ENCODE data around the gene MAGOH. TPM values are rescaled to one million over a fixed set of nuclear protein-coding genes. Genes with fewer than 3 reads are reported as not detected.

Gene MAGOH
- total RNA-seq, 2 experiments from 2014 or later: 65.3 to 65.9 TPM

DNA sequence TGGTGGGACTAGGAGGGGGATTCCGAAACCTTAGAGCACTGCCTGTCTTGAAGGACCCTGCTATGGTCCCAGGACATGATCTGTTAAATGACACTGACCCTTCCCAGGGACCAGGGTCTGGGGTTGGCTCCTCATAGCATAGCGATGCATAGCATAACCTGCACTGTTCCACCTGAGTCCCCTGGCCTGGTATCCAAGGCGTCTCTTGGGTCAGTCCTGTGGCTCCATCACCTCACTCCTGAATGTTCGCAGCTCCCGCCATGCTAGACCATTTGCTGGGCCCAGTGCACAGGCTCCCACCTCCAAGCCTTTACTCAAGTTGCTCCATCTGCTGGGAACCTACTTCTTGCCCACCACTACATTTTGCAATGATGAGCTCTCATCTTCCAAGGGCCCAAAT is 39.0 kb upstream of the MAGOH start:
- ChIA-PET CTCF (interaction anchor here (1.5 to 6.2 kb wide), 6 partner anchors 9 to 196 kb away, joined by 3 to 98 read pairs (median 10); no protein-coding TSS in a partner anchor), POLR2A (interaction anchor here (3.2 kb wide), 1 partner anchor 49 kb away, joined by 9 read pairs; no protein-coding TSS in a partner anchor)
- H3K4me3 Mint-ChIP-seq: no peak overlapping the region
- no peaks in the 10 kb centered on the region for H3K27me3 Mint-ChIP-seq
- DNase-seq: no peak
- no peaks in the 10 kb centered on the region for H3K4me1 Mint-ChIP-seq
- H3K27ac Mint-ChIP-seq: no peak overlapping the region
- peaks cover 39% of the 10 kb centered on the region for H3K36me3 Mint-ChIP-seq (ENCODE audit: low read depth)
- H3K9me3 Mint-ChIP-seq: no peaks in the 10 kb centered on the region

DNA sequence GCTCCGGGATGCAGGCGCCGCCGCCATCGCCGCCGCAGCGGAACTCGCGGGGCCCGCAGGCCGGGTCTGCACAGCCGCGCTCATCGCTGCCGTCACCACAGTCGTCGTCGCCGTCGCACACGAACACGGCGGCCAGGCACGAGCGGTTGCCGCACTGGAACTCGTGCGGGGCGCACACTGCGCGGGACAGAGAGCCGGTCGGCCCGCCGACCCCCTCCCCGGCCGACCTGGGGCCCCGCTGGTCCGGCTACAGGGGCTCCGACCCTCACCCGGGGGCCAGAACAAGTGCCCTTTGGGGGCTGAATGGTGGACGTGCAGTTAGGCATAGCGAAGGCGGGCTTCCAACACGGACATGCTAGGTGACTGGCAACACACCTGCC is 38.6 kb upstream of the MAGOH start:
- DNase-seq: no peak
- Mint-ChIP-seq H3K4me3 (no peak overlapping the region), H3K9me3 (no peaks in the 10 kb centered on the region), H3K4me1 (no peaks in the 10 kb centered on the region), H3K27ac (no peak overlapping the region), H3K27me3 (no peaks in the 10 kb centered on the region), H3K36me3 (ENCODE audit: low read depth) (peaks cover 39% of the 10 kb centered on the region)
- ChIA-PET POLR2A (interaction anchor here (3.2 kb wide), 1 partner anchor 50 kb away, joined by 9 read pairs; no protein-coding TSS in a partner anchor), CTCF (interaction anchor here (1.8 to 6.2 kb wide), 2 partner anchors 115 to 121 kb away, joined by 12 to 98 read pairs; no protein-coding TSS in a partner anchor)

DNA sequence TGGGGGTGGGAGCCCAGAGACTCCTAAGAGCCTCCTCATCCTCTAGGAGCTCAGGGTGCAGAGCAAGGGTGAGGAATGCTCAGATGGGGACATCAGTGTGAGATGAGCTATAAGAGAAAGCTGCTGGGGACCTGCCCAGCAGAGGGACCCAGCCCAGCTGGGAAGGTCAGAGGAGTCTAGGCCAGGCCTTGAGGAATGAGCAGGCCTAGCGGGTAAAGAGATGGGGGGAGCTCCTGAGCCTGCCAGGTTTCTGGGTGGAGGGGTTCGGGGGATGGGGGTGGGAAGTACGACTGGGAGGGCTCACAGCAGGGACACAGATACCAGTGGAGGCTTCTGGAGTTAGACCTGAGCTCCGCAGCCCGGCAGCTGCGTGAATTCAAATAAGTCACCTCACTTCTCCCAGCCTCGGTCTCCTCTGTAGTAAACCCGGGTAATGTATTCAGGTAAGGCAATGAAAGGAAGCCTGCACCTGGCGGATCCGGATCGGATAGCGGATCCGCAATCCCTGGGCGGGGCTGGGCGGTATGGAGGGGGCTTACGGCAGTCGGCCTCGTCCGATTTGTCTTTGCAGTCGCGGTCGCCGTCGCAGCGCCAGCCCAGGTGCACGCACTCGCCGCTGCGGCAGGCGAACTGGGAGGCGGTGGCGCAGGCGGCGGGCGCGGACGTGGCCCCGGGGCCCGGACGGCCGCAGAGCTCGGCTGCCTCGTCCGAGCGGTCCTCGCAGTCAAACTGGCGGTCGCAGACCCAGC is 38.0 kb upstream of the MAGOH start:
- Mint-ChIP-seq H3K27me3 (no peaks in the 10 kb centered on the region), H3K27ac (no peak overlapping the region), H3K4me1 (no peaks in the 10 kb centered on the region), H3K4me3 (no peak overlapping the region), H3K36me3 (ENCODE audit: low read depth) (peaks cover 38% of the 10 kb centered on the region), H3K9me3 (no peaks in the 10 kb centered on the region)
- POLR2A ChIA-PET: no interaction called here
- CTCF ChIA-PET: interaction anchor here (1.4 kb wide), 1 partner anchor 119 kb away, joined by 4 read pairs; no protein-coding TSS in a partner anchor
- no peak for DNase-seq

DNA sequence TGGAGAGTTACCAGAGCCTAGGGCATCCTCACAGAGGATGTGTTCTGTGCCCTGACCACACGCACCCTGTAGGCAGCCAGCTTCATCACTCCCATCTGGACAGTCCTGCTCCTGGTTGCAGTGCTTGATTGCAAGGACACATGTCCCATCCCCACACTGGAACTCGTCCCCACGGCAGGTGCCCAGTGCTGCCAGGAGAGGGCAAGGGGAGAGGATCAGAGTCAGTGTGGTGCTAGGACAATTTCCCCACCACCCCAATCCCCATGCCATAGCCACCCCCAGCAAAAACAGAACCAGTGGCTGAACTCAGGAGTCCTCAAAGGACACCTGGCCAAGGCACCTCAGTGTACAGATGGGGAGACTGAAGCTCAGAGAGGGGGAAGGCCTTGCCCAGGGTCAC is 37.2 kb upstream of the MAGOH start:
- ChIA-PET POLR2A (no interaction called here), CTCF (interaction anchor here (1.4 kb wide), 1 partner anchor 120 kb away, joined by 4 read pairs; no protein-coding TSS in a partner anchor)
- Mint-ChIP-seq H3K27ac (no peak overlapping the region), H3K4me1 (no peaks in the 10 kb centered on the region), H3K27me3 (no peaks in the 10 kb centered on the region), H3K36me3 (ENCODE audit: low read depth) (peaks cover 37% of the 10 kb centered on the region), H3K9me3 (no peaks in the 10 kb centered on the region), H3K4me3 (no peak overlapping the region)
- no peak for DNase-seq

DNA sequence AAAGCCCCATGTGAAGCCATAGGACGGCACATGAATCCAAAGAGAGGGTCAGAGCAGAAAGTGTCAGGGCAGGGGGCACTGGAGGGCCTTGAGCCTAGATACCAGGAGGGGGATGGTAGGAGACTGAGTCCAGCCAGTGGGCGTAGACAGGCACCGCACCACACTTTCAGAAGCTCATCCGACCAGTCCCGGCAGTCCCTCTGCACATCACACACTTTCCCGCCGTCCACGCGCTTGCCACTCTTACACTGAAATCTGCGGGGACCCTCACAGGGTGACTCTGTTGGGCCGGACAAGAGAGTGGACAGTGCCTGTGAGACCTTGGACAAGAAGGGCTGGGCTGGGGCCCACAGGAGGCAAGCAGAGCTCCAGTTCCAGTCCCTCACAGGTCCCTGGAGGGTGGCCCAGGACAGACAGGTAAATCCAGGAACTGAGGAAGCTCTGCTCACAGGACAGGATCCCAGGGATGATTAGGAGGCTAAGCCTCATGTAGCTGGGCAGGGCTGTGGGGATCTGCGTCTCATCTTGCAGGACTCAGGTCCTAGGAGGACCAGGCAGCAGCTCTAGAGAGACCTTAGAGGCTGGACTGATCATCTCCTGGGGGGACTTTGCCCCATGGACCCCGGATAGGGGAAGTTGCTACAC is 36.3 kb upstream of the MAGOH start:
- CTCF ChIA-PET: interaction anchor here (0.8 kb wide), 1 partner anchor 118 kb away, joined by 3 read pairs; no protein-coding TSS in a partner anchor
- Mint-ChIP-seq H3K4me1 (no peaks in the 10 kb centered on the region), H3K4me3 (no peak overlapping the region), H3K27me3 (no peaks in the 10 kb centered on the region), H3K27ac (no peak overlapping the region), H3K36me3 (ENCODE audit: low read depth) (peaks cover 44% of the 10 kb centered on the region), H3K9me3 (no peaks in the 10 kb centered on the region)
- POLR2A ChIA-PET: interaction anchor here (0.7 kb wide), 1 partner anchor 18 kb away, joined by 3 read pairs; no protein-coding TSS in a partner anchor
- DNase-seq: no peak

DNA sequence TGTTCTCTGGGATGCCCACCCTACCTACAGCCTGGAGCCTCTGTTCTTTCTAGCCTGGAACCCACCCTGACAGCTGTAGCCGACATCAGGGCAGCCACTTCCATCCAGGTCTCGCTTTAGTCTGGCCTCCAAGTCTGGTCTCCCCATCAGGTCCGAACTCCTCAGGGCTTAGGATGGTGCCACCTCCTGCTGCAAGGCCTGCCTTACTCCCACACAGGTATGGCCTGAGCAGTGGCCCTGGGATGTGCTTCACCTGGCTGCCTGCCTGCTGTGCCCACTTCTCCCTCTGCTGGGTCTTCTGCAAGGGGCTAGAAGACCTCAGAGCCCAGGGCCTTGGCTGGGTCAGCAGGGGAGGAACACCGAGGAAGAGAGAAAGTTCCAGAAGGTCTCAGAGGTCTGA is 35.7 kb upstream of the MAGOH start:
- Mint-ChIP-seq H3K4me1 (no peaks in the 10 kb centered on the region), H3K27me3 (no peaks in the 10 kb centered on the region), H3K27ac (no peak overlapping the region), H3K36me3 (ENCODE audit: low read depth) (peaks cover 46% of the 10 kb centered on the region), H3K4me3 (no peak overlapping the region), H3K9me3 (no peaks in the 10 kb centered on the region)
- DNase-seq: no peak
- POLR2A ChIA-PET: interaction anchor here (0.7 kb wide), 1 partner anchor 18 kb away, joined by 3 read pairs; no protein-coding TSS in a partner anchor
- CTCF ChIA-PET: interaction anchor here (0.8 kb wide), 1 partner anchor 119 kb away, joined by 3 read pairs; no protein-coding TSS in a partner anchor

DNA sequence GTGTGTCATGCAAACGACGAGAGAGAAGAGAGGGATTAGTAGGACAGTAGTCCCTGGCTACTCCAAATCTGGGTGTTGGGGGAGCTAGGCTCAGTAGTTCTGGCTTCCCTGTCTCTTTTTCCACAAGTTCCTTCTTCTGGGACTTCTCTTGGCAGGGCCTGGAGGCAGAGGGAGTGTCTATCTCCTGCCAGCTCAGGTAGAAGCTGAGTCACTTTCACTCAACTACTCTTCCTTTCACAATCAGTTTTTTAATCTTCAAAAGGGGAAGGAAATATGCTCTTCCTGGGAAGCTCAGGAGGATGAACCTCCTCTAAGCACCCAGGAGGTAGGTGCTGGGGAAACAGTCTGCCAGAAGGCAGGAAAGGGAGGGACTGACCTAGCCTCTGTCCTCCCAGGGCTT is 35.2 kb upstream of the MAGOH start:
- ChIA-PET POLR2A (no interaction called here), CTCF (no interaction called here)
- Mint-ChIP-seq H3K9me3 (no peaks in the 10 kb centered on the region), H3K4me3 (no peak overlapping the region), H3K27me3 (no peaks in the 10 kb centered on the region), H3K27ac (no peak overlapping the region), H3K36me3 (ENCODE audit: low read depth) (peaks cover 50% of the 10 kb centered on the region), H3K4me1 (no peaks in the 10 kb centered on the region)
- DNase-seq: no peak

DNA sequence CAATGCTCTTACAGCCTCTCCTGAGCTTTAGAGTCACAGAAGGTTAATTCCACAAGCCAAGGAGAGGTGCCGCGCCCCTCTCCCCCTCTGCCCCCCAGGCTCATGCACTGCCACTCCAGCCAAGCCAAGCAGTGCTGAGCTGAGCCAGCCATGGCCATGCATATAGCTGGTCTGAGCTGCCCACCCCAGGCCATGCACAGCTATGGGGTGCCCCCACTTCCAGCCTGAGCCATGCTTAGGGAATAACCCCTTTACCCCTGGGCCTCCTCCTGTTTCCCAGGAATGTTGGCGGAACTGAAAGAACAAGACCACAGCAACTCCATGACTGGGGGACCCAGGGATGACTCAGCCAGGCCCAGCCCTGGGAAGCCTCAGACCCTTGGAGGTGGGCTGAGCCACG is 34.0 kb upstream of the MAGOH start:
- Mint-ChIP-seq H3K4me1 (no peaks in the 10 kb centered on the region), H3K4me3 (no peak overlapping the region), H3K27me3 (no peaks in the 10 kb centered on the region), H3K9me3 (no peaks in the 10 kb centered on the region), H3K27ac (no peak overlapping the region), H3K36me3 (ENCODE audit: low read depth) (peaks cover 43% of the 10 kb centered on the region)
- ChIA-PET CTCF (no interaction called here), POLR2A (interaction anchor here (1.3 kb wide), 1 partner anchor 31 kb away, joined by 3 read pairs; no protein-coding TSS in a partner anchor)
- DNase-seq: no peak

DNA sequence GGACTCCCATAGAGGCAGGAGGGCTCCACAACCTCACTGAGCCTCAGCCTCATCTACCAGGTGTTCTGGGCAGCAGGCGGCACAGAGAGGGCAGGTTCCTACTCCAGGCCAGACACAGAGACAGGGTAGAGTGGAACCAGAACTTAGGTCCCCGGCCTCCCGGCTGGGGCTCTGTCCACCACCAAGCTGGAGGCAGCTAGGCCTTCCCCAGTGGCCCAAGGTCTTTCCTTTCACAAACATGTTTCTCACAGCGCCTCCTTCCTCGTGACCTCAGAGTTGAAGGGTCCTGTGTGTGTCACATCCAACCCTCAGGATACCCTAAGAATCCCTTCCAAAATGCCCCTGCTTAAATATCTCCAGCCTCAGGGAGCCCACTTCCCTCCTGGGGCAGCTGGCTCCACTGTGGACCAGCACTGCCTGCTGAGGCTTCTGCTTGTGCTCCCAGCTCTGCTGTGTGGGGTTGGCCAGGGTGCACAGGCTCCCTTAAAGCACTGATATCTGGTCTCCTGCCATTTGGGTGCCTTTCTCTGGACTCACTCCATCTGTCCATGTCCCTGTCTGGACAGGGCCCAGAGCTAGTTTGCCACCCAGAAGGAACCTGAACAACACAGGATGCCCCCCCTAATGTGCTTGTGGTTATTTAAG is 33.2 kb upstream of the MAGOH start:
- POLR2A ChIA-PET: interaction anchor here (1.3 kb wide), 1 partner anchor 32 kb away, joined by 3 read pairs; no protein-coding TSS in a partner anchor
- CTCF ChIA-PET: no interaction called here
- no peak overlapping the region for H3K4me3 Mint-ChIP-seq
- no peaks in the 10 kb centered on the region for H3K4me1 Mint-ChIP-seq
- H3K36me3 Mint-ChIP-seq (ENCODE audit: low read depth): peaks cover 45% of the 10 kb centered on the region
- no peaks in the 10 kb centered on the region for H3K9me3 Mint-ChIP-seq
- H3K27me3 Mint-ChIP-seq: no peaks in the 10 kb centered on the region
- H3K27ac Mint-ChIP-seq: no peak overlapping the region
- DNase-seq: no peak

DNA sequence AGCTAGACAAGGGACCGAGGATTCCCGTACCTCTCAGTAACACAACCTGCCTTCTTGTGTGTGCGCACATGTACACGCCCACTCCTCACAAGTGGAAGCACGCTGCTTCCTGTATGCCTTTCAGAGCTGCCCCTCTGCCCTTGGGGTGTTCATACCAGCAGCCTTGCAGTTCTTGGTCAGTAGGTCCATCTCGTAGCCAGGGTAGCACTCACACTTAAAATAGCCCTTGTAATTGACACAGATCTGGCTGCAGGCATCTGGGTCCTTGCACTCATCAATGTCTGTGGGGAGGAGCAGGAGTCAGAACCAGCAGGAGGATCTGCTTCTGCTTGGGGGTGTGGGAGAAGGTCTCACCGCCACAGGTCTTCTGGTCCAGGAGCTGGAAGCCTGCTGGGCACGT is 32.6 kb upstream of the MAGOH start:
- no peaks in the 10 kb centered on the region for H3K9me3 Mint-ChIP-seq
- no peak overlapping the region for H3K27ac Mint-ChIP-seq
- no peaks in the 10 kb centered on the region for H3K27me3 Mint-ChIP-seq
- ChIA-PET POLR2A (no interaction called here), CTCF (no interaction called here)
- no peak for DNase-seq
- no peak overlapping the region for H3K4me3 Mint-ChIP-seq
- no peaks in the 10 kb centered on the region for H3K4me1 Mint-ChIP-seq
- H3K36me3 Mint-ChIP-seq (ENCODE audit: low read depth): peaks cover 49% of the 10 kb centered on the region

DNA sequence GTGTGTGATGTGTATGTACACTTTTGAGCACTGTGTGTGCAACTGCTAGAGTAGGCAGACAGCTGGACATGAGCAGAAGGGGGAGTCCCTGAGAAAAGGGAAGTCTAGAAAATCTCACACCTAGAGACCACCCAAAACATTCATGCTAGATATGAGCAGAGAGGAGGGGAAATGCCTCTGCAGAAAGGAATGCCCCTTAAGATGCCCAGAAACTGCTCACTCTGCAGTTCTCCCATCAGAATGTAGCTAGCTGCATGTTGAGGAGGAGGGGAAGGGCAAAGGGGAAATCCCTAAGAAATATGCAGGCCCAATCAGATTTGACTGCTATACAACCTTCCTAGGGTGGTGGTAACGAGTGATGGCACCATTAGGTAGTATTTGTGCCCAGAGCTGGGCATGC is 31.8 kb upstream of the MAGOH start:
- H3K27ac Mint-ChIP-seq: no peak overlapping the region
- H3K36me3 Mint-ChIP-seq (ENCODE audit: low read depth): peaks cover 57% of the 10 kb centered on the region
- no peaks in the 10 kb centered on the region for H3K4me1 Mint-ChIP-seq
- H3K27me3 Mint-ChIP-seq: no peaks in the 10 kb centered on the region
- no peak overlapping the region for H3K4me3 Mint-ChIP-seq
- CTCF ChIA-PET: no interaction called here
- no peak for DNase-seq
- H3K9me3 Mint-ChIP-seq: no peaks in the 10 kb centered on the region
- POLR2A ChIA-PET: no interaction called here

DNA sequence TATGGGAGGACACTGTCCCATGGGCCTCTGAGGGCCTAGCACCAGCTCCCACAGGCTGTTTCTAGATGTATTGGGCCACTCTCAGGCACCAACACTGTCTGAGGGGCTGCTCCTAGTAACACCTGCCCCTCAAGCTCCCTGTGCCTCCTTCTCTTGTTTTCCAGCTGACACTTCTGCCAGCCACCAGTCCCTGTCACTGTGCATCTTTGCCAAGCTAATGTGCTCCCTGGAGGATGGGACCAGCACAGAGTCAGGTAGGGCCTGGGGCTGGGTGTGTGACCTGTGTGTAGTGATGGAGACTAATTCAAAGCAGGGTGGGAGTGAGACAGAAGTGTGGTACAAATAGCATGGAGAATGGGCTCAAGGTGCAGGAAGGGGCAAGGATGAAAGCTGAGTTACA is 29.4 kb upstream of the MAGOH start:
- Mint-ChIP-seq H3K27me3 (no peaks in the 10 kb centered on the region), H3K9me3 (no peaks in the 10 kb centered on the region), H3K4me3 (no peak overlapping the region), H3K4me1 (no peaks in the 10 kb centered on the region), H3K36me3 (ENCODE audit: low read depth) (peaks cover 67% of the 10 kb centered on the region), H3K27ac (no peak overlapping the region)
- DNase-seq: no peak
- POLR2A ChIA-PET: no interaction called here
- CTCF ChIA-PET: no interaction called here

DNA sequence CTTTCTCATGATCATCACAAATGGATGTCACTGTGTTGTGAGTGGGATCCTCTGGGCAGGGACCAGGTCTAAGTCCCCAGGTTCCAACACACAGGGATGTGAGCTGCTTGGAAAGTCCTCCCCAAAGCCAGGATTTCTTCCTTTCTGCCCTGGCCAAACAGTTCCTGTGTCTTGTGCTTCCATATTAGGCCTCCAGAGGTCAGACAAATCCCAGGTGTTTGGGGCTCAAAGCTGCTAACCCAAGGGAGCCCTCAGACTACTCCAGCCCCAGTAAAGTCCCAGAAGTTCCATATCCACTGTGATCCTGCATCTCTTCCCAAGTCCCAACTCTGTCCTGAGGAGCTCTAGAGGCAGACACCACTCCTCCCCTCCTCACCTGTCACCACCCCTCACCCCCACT is 27.7 kb upstream of the MAGOH start:
- H3K36me3 Mint-ChIP-seq (ENCODE audit: low read depth): peaks cover 72% of the 10 kb centered on the region
- no peak overlapping the region for H3K4me3 Mint-ChIP-seq
- H3K27me3 Mint-ChIP-seq: no peaks in the 10 kb centered on the region
- POLR2A ChIA-PET: no interaction called here
- no peaks in the 10 kb centered on the region for H3K9me3 Mint-ChIP-seq
- DNase-seq: no peak
- no peak overlapping the region for H3K27ac Mint-ChIP-seq
- CTCF ChIA-PET: interaction anchor here (1.6 kb wide), 1 partner anchor 127 kb away, joined by 7 read pairs; no protein-coding TSS in a partner anchor
- no peaks in the 10 kb centered on the region for H3K4me1 Mint-ChIP-seq
